Caki2 (cell line): ENCODE measurements around the gene GRIN2A. TPM values are rescaled to one million over a fixed set of nuclear protein-coding genes. Genes with fewer than 3 reads are reported as not detected.

ENCODE experiments used
- DNase-seq: peaks from one replicate; pipeline ENCODE4 v3.0.0-alpha.2; 2015; ENCODE audit warnings: low read depth
- in situ Hi-C: cut with HindIII; loops from 2 replicates; pipeline ENCODE4 v1.10.0; 2016; ENCODE audit warnings: low sequenced_read_pairs, low pct_unique_long_range_greater_than_20kb, mixed read lengths
- total RNA-seq: library from RNA; depleted of rRNA; stranded (reverse); fragments of >200 nt; shearing (Covaris generic); gene quantifications from 2 replicates; pipeline ENCODE4 v1.2.3, GENCODE V29; 2014; ENCODE audit warnings: low replicate concordance

Gene GRIN2A
- total RNA-seq, 1 experiment from 2014 or later: not detected

GRCh38 chr16:9798952-9799580, 383.2 kb downstream of the GRIN2A start:
- DNase-seq: no peak

GRCh38 chr16:9798474-9798873, 383.8 kb downstream of the GRIN2A start:
- in situ Hi-C loops: no loop called here
- DNase-seq: no peak

More at GRCh38 chr16:9798952-9799580, 383.2 kb downstream of the GRIN2A start:
- in situ Hi-C loops: no loop called here

- in situ Hi-C loops: no loop called here
- DNase-seq: peak; percentile 59
Observed at GRCh38 chr16:9797306-9797705, 384.9 kb downstream of the GRIN2A start.

- in situ Hi-C loops: no loop called here
Observed at GRCh38 chr16:9793623-9794022, 388.6 kb downstream of the GRIN2A start.

GRCh38 chr16:9791556-9791955, 390.7 kb downstream of the GRIN2A start:
- in situ Hi-C loops: no loop called here

More at GRCh38 chr16:9793623-9794022, 388.6 kb downstream of the GRIN2A start:
- DNase-seq: no peak

GRCh38 chr16:9790199-9790598, 392.0 kb downstream of the GRIN2A start:
- DNase-seq: no peak

More at GRCh38 chr16:9791556-9791955, 390.7 kb downstream of the GRIN2A start:
- DNase-seq: no peak

GRCh38 chr16:9787717-9788116, 394.5 kb downstream of the GRIN2A start:
- peak; percentile 38 for DNase-seq
- in situ Hi-C loops: no loop called here

More at GRCh38 chr16:9790199-9790598, 392.0 kb downstream of the GRIN2A start:
- in situ Hi-C loops: no loop called here

- in situ Hi-C loops: no loop called here
- DNase-seq: no peak
Observed at GRCh38 chr16:9780831-9781230, 401.4 kb downstream of the GRIN2A start.

- DNase-seq: no peak
- in situ Hi-C loops: no loop called here
Observed at GRCh38 chr16:9778849-9779248, 403.4 kb downstream of the GRIN2A start.

- no peak for DNase-seq
- in situ Hi-C loops: no loop called here
Observed at GRCh38 chr16:9775998-9776397, 406.2 kb downstream of the GRIN2A start.

GRCh38 chr16:9773289-9773688, 408.9 kb downstream of the GRIN2A start:
- in situ Hi-C loops: no loop called here
- no peak for DNase-seq

GRCh38 chr16:9772526-9773225, 409.6 kb downstream of the GRIN2A start:
- DNase-seq: no peak
- in situ Hi-C loops: no loop called here

GRCh38 chr16:9766891-9767290, 415.3 kb downstream of the GRIN2A start:
- in situ Hi-C loops: no loop called here
- DNase-seq: no peak

- DNase-seq: no peak
- in situ Hi-C loops: no loop called here
Observed at GRCh38 chr16:9763505-9763904, 418.7 kb downstream of the GRIN2A start.

GRCh38 chr16:9761870-9762269, 420.4 kb downstream of the GRIN2A start:
- DNase-seq: no peak
- in situ Hi-C loops: no loop called here

GRCh38 chr16:9757687-9758086, 424.5 kb downstream of the GRIN2A start:
- no peak for DNase-seq
- in situ Hi-C loops: no loop called here

- in situ Hi-C loops: no loop called here
Observed at GRCh38 chr16:9756434-9756833, 425.8 kb downstream of the GRIN2A start.

GRCh38 chr16:9755081-9755480, 427.1 kb downstream of the GRIN2A start:
- DNase-seq: no peak
- in situ Hi-C loops: no loop called here

More at GRCh38 chr16:9756434-9756833, 425.8 kb downstream of the GRIN2A start:
- DNase-seq: no peak

- in situ Hi-C loops: no loop called here
- no peak for DNase-seq
Observed at GRCh38 chr16:9741776-9742175, 440.5 kb downstream of the GRIN2A start.

- in situ Hi-C loops: no loop called here
- DNase-seq: no peak
Observed at GRCh38 chr16:9739301-9739700, 442.9 kb downstream of the GRIN2A start.
